ENCODE results near the gene IL7R. TPM values are rescaled to one million over a fixed set of nuclear protein-coding genes. Genes with fewer than 3 reads are reported as not detected.

IL7R gene
- total and polyA plus RNA-seq, 2 of the 13 experiments (the other 11 are each of a cell fraction or from before 2014, with no cell fraction given), result not detected

GRCh38 chr5:35847961-35848360 is 8.7 kb upstream of the IL7R start (continued):
- TF ChIP-seq SMAD1 (CRISPR knock-in tag; IDR thresholded peaks at IDR 0.05; ENCODE audit: borderline replicate concordance, low read depth), result no peak

GRCh38 chr5:35849860-35850259 is 6.8 kb upstream of the IL7R start:
- no TSS peak for BruUV-seq (replicated peaks)
- Histone ChIP-seq H3K27me3 (ENCODE audit: control insufficient read depth in 1 of 2, insufficient read depth in 2 of 2, low read length in 2 of 2) (no peaks in the 10 kb centered on the region), H3K9me3 (ENCODE audit: low read length) (peaks cover 26% of the 10 kb centered on the region), H3K4me3 (replicated peaks in 1 of 3; ENCODE audit: insufficient read depth in 1 of 3, low read depth in 2 of 3, low read length in 3 of 3) (no peak overlapping the region), H4K20me1 (ENCODE audit: insufficient read depth, low read length) (no peaks in the 10 kb centered on the region), H3K79me2 (ENCODE audit: insufficient read depth, low read length) (no peaks in the 10 kb centered on the region), H2AFZ (ENCODE audit: low read length) (no peak overlapping the region), H3K4me2 (ENCODE audit: low read depth, low read length) (no peak overlapping the region), H3K27ac (ENCODE audit: extremely low read length, insufficient read depth, low read length) (no peak overlapping the region), H3K4me1 (ENCODE audit: insufficient read depth, low read length) (no peaks in the 10 kb centered on the region), H3K36me3 (replicated peaks in 1 of 2; ENCODE audit: control insufficient read depth in 1 of 2, insufficient read depth in 2 of 2, low read length in 2 of 2) (no peaks in the 10 kb centered on the region), H3K9ac (ENCODE audit: insufficient read depth, low read depth, low read length) (no peak overlapping the region)
- 9% methylated on average over 6 of the region's 6 CpGs for WGBS (ENCODE audit: low lambda C conversion rate)
- FAIRE-seq (no peak), ATAC-seq (no peak), DNase-seq (ENCODE audit: low spot score) (no peak)
- TF ChIP-seq ZNF496 (CRISPR knock-in tag; IDR thresholded peaks at IDR 0.05; ENCODE audit: insufficient replicate concordance) (no peak), MIER3 (CRISPR knock-in tag; IDR thresholded peaks at IDR 0.05; ENCODE audit: borderline replicate concordance) (no peak), ZBTB20 (CRISPR knock-in tag; IDR thresholded peaks at IDR 0.05; ENCODE audit: borderline replicate concordance, low read depth) (no peak)
- POLR2A ChIA-PET, result no interaction called here
- CTCF ChIA-PET (ENCODE audit: low intra/inter-chr PET ratio, low total read pairs), result no interaction called here
- intact Hi-C loops (cut with micrococcal nuclease; ENCODE audit: unreplicated experiment) (no loop called here), in situ Hi-C loops (cut with HindIII; ENCODE audit: extremely low pct_ligation_motif_present, low pct_unique_long_range_greater_than_20kb) (no loop called here)

GRCh38 chr5:35850967-35851680 is 5.6 kb upstream of the IL7R start:
- H3K36me3 ChIP-seq (replicated peaks in 1 of 2; ENCODE audit: control insufficient read depth in 1 of 2, insufficient read depth in 2 of 2, low read length in 2 of 2), result no peaks in the 10 kb centered on the region
- no peak for TF ChIP-seq SPEN (CRISPR knock-in tag; IDR thresholded peaks at IDR 0.05; ENCODE audit: low read depth)
- no peak for TF ChIP-seq MATR3 (CRISPR knock-in tag; IDR thresholded peaks at IDR 0.05)
- no peak for TF ChIP-seq ZMYM2 (CRISPR knock-in tag; IDR thresholded peaks at IDR 0.05)
- no peak for TF ChIP-seq ZNF569 (CRISPR knock-in tag; IDR thresholded peaks at IDR 0.05; ENCODE audit: borderline replicate concordance)
- TF ChIP-seq, protein P1, sequence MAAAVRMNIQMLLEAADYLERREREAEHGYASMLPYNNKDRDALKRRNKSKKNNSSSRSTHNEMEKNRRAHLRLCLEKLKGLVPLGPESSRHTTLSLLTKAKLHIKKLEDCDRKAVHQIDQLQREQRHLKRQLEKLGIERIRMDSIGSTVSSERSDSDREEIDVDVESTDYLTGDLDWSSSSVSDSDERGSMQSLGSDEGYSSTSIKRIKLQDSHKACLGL (CRISPR knock-in tag; IDR thresholded peaks at IDR 0.05), result no peak
- TF ChIP-seq TGIF2 (CRISPR knock-in tag; IDR thresholded peaks at IDR 0.05), result no peak
- no peak for TF ChIP-seq ZNF614 (CRISPR knock-in tag; IDR thresholded peaks at IDR 0.05; ENCODE audit: borderline replicate concordance)
- TF ChIP-seq ZBTB4 (CRISPR knock-in tag; IDR thresholded peaks at IDR 0.05; ENCODE audit: borderline replicate concordance), result no peak
- no peak for TF ChIP-seq CHD2 (IDR thresholded peaks at IDR 0.05; ENCODE audit: low read depth, low read length)
- TF ChIP-seq REXO4 (CRISPR knock-in tag; IDR thresholded peaks at IDR 0.05; ENCODE audit: borderline replicate concordance), result no peak

More at GRCh38 chr5:35850967-35851680, 5.6 kb upstream of the IL7R start:
- H3K9ac ChIP-seq (ENCODE audit: insufficient read depth, low read depth, low read length), result no peak overlapping the region
- WGBS (ENCODE audit: low lambda C conversion rate), result 18% methylated on average over 8 of the region's 8 CpGs
- no peak overlapping the region for H3K27ac ChIP-seq (ENCODE audit: extremely low read length, insufficient read depth, low read length)
- peaks cover 14% of the 10 kb centered on the region for H3K9me3 ChIP-seq (ENCODE audit: low read length)
- no peak overlapping the region for H3K4me3 ChIP-seq (replicated peaks in 1 of 3; ENCODE audit: insufficient read depth in 1 of 3, low read depth in 2 of 3, low read length in 3 of 3)
- H4K20me1 ChIP-seq (ENCODE audit: insufficient read depth, low read length), result no peaks in the 10 kb centered on the region
- FAIRE-seq (no peak), ATAC-seq (no peak), DNase-seq (ENCODE audit: low spot score) (no peak)
- no TSS peak for BruUV-seq (replicated peaks)
- H2AFZ ChIP-seq (ENCODE audit: low read length), result no peak overlapping the region
- H3K4me2 ChIP-seq (ENCODE audit: low read depth, low read length), result no peak overlapping the region
- intact Hi-C loops (cut with micrococcal nuclease; ENCODE audit: unreplicated experiment) (no loop called here), in situ Hi-C loops (cut with HindIII; ENCODE audit: extremely low pct_ligation_motif_present, low pct_unique_long_range_greater_than_20kb) (no loop called here)
- ChIA-PET CTCF (ENCODE audit: low intra/inter-chr PET ratio, low total read pairs) (no interaction called here), POLR2A (no interaction called here)
- H3K27me3 ChIP-seq (ENCODE audit: control insufficient read depth in 1 of 2, insufficient read depth in 2 of 2, low read length in 2 of 2), result no peaks in the 10 kb centered on the region
- no peaks in the 10 kb centered on the region for H3K4me1 ChIP-seq (ENCODE audit: insufficient read depth, low read length)
- H3K79me2 ChIP-seq (ENCODE audit: insufficient read depth, low read length), result no peaks in the 10 kb centered on the region

Data from HepG2 (cell line).